ENCODE data around the gene SYNE1.

DNA sequence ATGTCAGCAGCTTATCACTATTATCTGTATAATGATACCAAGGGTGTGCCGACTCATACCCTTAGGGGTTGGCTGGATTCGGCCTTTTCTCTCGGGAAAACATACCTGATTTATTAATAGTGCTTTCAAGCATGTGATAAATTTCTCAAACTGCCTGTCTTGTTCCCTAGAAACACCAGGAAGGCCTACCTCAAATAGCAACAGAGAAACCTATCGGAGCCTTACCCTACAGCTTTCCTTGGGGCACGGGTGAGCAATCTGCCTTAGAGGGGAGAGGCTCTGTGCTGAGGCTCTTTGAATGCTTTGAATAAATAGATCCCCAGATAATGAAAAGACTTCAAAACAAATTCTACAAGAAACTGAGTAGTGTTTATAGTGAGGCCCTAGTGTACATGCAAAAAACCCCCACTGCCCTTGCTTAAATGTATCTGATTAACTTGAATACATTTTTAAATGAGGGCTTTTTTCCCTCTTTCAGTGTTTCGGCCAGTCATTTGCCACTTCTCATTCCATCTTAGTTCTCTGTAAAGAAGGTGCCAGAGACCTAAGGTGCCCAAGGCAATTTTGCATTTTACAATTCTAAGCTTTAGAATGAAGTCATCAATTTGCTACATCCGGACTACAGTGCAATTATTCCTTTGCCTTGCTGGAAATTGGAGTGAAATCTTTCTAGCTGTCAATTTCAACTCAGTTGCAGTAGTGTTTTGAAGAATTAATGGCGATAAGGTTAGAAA is 509.6 kb downstream of the SYNE1 start:
- TF ChIP-seq, protein P1, sequence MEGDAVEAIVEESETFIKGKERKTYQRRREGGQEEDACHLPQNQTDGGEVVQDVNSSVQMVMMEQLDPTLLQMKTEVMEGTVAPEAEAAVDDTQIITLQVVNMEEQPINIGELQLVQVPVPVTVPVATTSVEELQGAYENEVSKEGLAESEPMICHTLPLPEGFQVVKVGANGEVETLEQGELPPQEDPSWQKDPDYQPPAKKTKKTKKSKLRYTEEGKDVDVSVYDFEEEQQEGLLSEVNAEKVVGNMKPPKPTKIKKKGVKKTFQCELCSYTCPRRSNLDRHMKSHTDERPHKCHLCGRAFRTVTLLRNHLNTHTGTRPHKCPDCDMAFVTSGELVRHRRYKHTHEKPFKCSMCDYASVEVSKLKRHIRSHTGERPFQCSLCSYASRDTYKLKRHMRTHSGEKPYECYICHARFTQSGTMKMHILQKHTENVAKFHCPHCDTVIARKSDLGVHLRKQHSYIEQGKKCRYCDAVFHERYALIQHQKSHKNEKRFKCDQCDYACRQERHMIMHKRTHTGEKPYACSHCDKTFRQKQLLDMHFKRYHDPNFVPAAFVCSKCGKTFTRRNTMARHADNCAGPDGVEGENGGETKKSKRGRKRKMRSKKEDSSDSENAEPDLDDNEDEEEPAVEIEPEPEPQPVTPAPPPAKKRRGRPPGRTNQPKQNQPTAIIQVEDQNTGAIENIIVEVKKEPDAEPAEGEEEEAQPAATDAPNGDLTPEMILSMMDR (IDR thresholded peaks at IDR 0.05): no peak
- TF ChIP-seq POLR2AphosphoS5 (IDR thresholded peaks at IDR 0.05): no peak
- no peak for TF ChIP-seq POLR2A (IDR thresholded peaks at IDR 0.05)
- TF ChIP-seq EP300 (IDR thresholded peaks at IDR 0.05): no peak

Data from sigmoid colon (tissue), 4 donors.